ENCODE data around the gene CD300LD. TPM values are rescaled to one million over a fixed set of nuclear protein-coding genes. Genes with fewer than 3 reads are reported as not detected.
A peak's percentile ranks its signal among the peaks of the same experiment; 100 is the strongest.

The CD300LD gene
- total RNA-seq, 4 donors from 2014 or later, result not detected

GRCh38 chr17:74547736-74548135 lies 44.3 kb downstream of the CD300LD start:
- Histone ChIP-seq H3K27me3 (no peaks in the 10 kb centered on the region), H3K27ac (no peak overlapping the region), H3K36me3 (no peaks in the 10 kb centered on the region), H3K4me3 (replicated peaks in 1 of 3) (no peak overlapping the region), H3K9me3 (no peaks in the 10 kb centered on the region), H3K4me1 (peaks cover 0 to 8% of the 10 kb centered on the region in 2 donors)
- TF ChIP-seq CTCF (IDR thresholded peaks at IDR 0.05) (no peak), POLR2A (IDR thresholded peaks at IDR 0.05) (no peak)
- 80 to 93% methylated on average over 3 of the region's 3 CpGs for WGBS, 2 donors
- no peak for DNase-seq
- intact Hi-C loops (cut with DNase I), result no loop called here

GRCh38 chr17:74547264-74547663 lies 44.8 kb downstream of the CD300LD start:
- WGBS, 2 donors, result 90 to 94% methylated on average over 7 of the region's 7 CpGs
- H3K36me3 ChIP-seq, result no peaks in the 10 kb centered on the region
- intact Hi-C loops (cut with DNase I), result no loop called here
- H3K27me3 ChIP-seq, result no peaks in the 10 kb centered on the region
- H3K27ac ChIP-seq, result no peak overlapping the region
- TF ChIP-seq CTCF (IDR thresholded peaks at IDR 0.05) (no peak), POLR2A (IDR thresholded peaks at IDR 0.05) (no peak)
- H3K4me1 ChIP-seq, result peaks cover 0 to 8% of the 10 kb centered on the region in 2 donors
- DNase-seq, result no peak
- no peaks in the 10 kb centered on the region for H3K9me3 ChIP-seq
- no peak overlapping the region for H3K4me3 ChIP-seq (replicated peaks in 1 of 3)

GRCh38 chr17:74546586-74546985 lies 45.5 kb downstream of the CD300LD start:
- DNase-seq, result no peak
- H3K4me1 ChIP-seq, result peaks cover 0 to 8% of the 10 kb centered on the region in 2 donors
- H3K27me3 ChIP-seq, result no peaks in the 10 kb centered on the region
- no peaks in the 10 kb centered on the region for H3K36me3 ChIP-seq
- no peak overlapping the region for H3K4me3 ChIP-seq (replicated peaks in 1 of 3)
- TF ChIP-seq POLR2A (IDR thresholded peaks at IDR 0.05), result no peak
- no peak for TF ChIP-seq CTCF (IDR thresholded peaks at IDR 0.05)
- H3K27ac ChIP-seq, result no peak overlapping the region
- H3K9me3 ChIP-seq, result no peaks in the 10 kb centered on the region
- intact Hi-C loops (cut with DNase I), result no loop called here
- 92% methylated on average over 6 to 7 of the region's 7 CpGs for WGBS, 2 donors

GRCh38 chr17:74545843-74546230 lies 46.2 kb downstream of the CD300LD start, which contains the start of gene CD300C:
TSS of gene CD300C (minus strand) at chr17:74546115. CDS start at chr17:74545782, 333 bp downstream.
- Histone ChIP-seq H3K9me3 (no peaks in the 10 kb centered on the region), H3K4me1 (peaks cover 0 to 8% of the 10 kb centered on the region in 2 donors), H3K27ac (peak within 1 kb of the TSS in 1 of 3 donors; percentile 41), H3K36me3 (no peaks in the 10 kb centered on the region), H3K4me3 (replicated peaks in 1 of 3) (no peak within 1 kb of the TSS), H3K27me3 (no peaks in the 10 kb centered on the region)
- intact Hi-C loops (cut with DNase I), result no loop called here
- TF ChIP-seq CTCF (IDR thresholded peaks at IDR 0.05), result no peak
- no peak for TF ChIP-seq POLR2A (IDR thresholded peaks at IDR 0.05)
- WGBS, 2 donors, result 17 to 57% methylated on average over 1 to 2 of the region's 5 CpGs
- DNase-seq, result peak; percentile 73 to 76

GRCh38 chr17:74544991-74545842 lies 46.9 kb downstream of the CD300LD start:
- TF ChIP-seq POLR2A (IDR thresholded peaks at IDR 0.05) (no peak), CTCF (IDR thresholded peaks at IDR 0.05) (no peak)
- H3K9me3 ChIP-seq, result no peaks in the 10 kb centered on the region
- H3K4me3 ChIP-seq (replicated peaks in 1 of 3), result no peak overlapping the region
- 84 to 87% methylated on average over 15 to 16 of the region's 16 CpGs for WGBS, 2 donors
- no peak for DNase-seq
- peak overlapping the region in 1 of 3 donors; percentile 41 for H3K27ac ChIP-seq
- H3K4me1 ChIP-seq, result peaks cover 0 to 8% of the 10 kb centered on the region in 2 donors
- no peaks in the 10 kb centered on the region for H3K27me3 ChIP-seq
- H3K36me3 ChIP-seq, result no peaks in the 10 kb centered on the region
- intact Hi-C loops (cut with DNase I), result no loop called here
